HepG2 (cell line): ENCODE results near the gene PRKAR1B.

Experiments
- BORCS8-MEF2B ChIP-seq: sonication (generic); formaldehyde crosslinking; IDR thresholded peaks from 2 replicates; pipeline ENCODE4 v1.8.0; 2022; ENCODE audit warnings: mild to moderate bottlenecking, missing genetic modification reagents
- CTCF ChIP-seq: sonication (generic); formaldehyde crosslinking; IDR thresholded peaks from 2 replicates; pipeline ENCODE4 v1.5.0; 2020; ENCODE audit warnings: mild to moderate bottlenecking, missing genetic modification reagents, moderate library complexity
- EEA1 ChIP-seq: sonication (generic); formaldehyde crosslinking; IDR thresholded peaks from 2 replicates; pipeline ENCODE4 v1.5.1; 2020; ENCODE audit warnings: mild to moderate bottlenecking, missing genetic modification reagents, borderline replicate concordance
- KLF16 ChIP-seq, 2 experiments: sonication (generic) in 1 of 2; formaldehyde crosslinking in 1 of 2; IDR thresholded peaks; 2 replicates each; pipeline versions ENCODE4 v1.6.1 to v1.8.0; 2016 to 2023; ENCODE audit warnings: missing genetic modification reagents in 2 of 2, missing compliant biosample characterization in 1 of 2
- NFE2L1 ChIP-seq: sonication (generic); formaldehyde crosslinking; IDR thresholded peaks from 2 replicates; pipeline ENCODE4 v1.4.0; 2020; ENCODE audit warnings: missing genetic modification reagents, mild to moderate bottlenecking, borderline replicate concordance
- POLR2AphosphoS5 ChIP-seq: IDR thresholded peaks from 2 replicates; pipeline ENCODE4 v1.6.1; 2012; ENCODE audit warnings: low read depth, low read length
- SAFB2 ChIP-seq: sonication (generic); formaldehyde crosslinking; IDR thresholded peaks from 2 replicates; pipeline ENCODE4 v1.5.1; 2020; ENCODE audit warnings: missing genetic modification reagents, low read depth, mild to moderate bottlenecking, borderline replicate concordance
- ZBTB7A ChIP-seq: sonication (generic); formaldehyde crosslinking; IDR thresholded peaks from 2 replicates; pipeline ENCODE4 v1.8.0; 2022; ENCODE audit warnings: mild to moderate bottlenecking, missing genetic modification reagents
- ZNF792 ChIP-seq: IDR thresholded peaks from 2 replicates; pipeline ENCODE4 v1.6.1; 2016
- ZSCAN22 ChIP-seq: sonication (generic); formaldehyde crosslinking; IDR thresholded peaks from 2 replicates; pipeline ENCODE4 v1.4.0; 2020; ENCODE audit warnings: mild to moderate bottlenecking, missing genetic modification reagents

- TF ChIP-seq SAFB2 (CRISPR knock-in tag): no peak
- no peak for TF ChIP-seq BORCS8-MEF2B
- TF ChIP-seq NFE2L1: no peak
- no peak for TF ChIP-seq ZNF792 (CRISPR knock-in tag)
- TF ChIP-seq ZSCAN22 (CRISPR knock-in tag): no peak
- TF ChIP-seq CTCF (CRISPR knock-in tag): no peak
- no peak for TF ChIP-seq ZBTB7A (CRISPR knock-in tag)
- no peak for TF ChIP-seq KLF16 (CRISPR knock-in tag; IDR thresholded peaks at IDR 0.05)
- TF ChIP-seq POLR2AphosphoS5: no peak
- TF ChIP-seq EEA1 (CRISPR knock-in tag): no peak
These were observed 122.1 kb downstream of the PRKAR1B start for GRCh38 chr7:604884-605531.
